PC-3 (cell line): ENCODE results near the gene NTRK1. TPM values are rescaled to one million over a fixed set of nuclear protein-coding genes. Genes with fewer than 3 reads are reported as not detected.

Source experiments
- ATAC-seq: fragments of 200-7000 bp; cut with Tn5 transposase; 2 replicates; pipeline ENCODE4 v1.9.1; 2020; ENCODE audit warnings: mild to moderate bottlenecking, moderate library complexity
- BruUV-seq: library from RNA; stranded (reverse); fragments of 400-500 nt; replicated peaks from 2 replicates; lab custom pipeline; 2021; lab: Mats Ljungman, UMichigan
- CTCF ChIA-PET: fragments of 300-600 bp; sonication (Branson Sonifier 250); formaldehyde crosslinking; loops from one replicate; lab custom pipeline; 2022; ENCODE audit warnings: antibody characterized with exemption; lab: Charles Lee
- POLR2A ChIA-PET: fragments of 300-600 bp; sonication (Branson Sonifier 250); formaldehyde crosslinking; loops from one replicate; lab custom pipeline; 2022; ENCODE audit warnings: antibody characterized with exemption; ENCODE audit not compliant: unreplicated experiment; lab: Charles Lee
- DNase-seq: peaks from one replicate; pipeline ENCODE4 v3.0.0-alpha.2; 2015
- H2AFZ ChIP-seq: fragments of 300-600 bp; sonication (generic); 2 replicates; pipeline ENCODE4 v1.6.0; 2016; ENCODE audit warnings: antibody characterized with exemption, low read length
- H3F3A ChIP-seq: fragments of 300-600 bp; sonication (generic); one replicate; pipeline ENCODE4 v1.6.0; 2017; ENCODE audit warnings: antibody characterized with exemption, low read length, control low read depth, mild to moderate bottlenecking; ENCODE audit not compliant: unreplicated experiment
- H3K27ac ChIP-seq: fragments of 300-600 bp; sonication (generic); 2 replicates; pipeline ENCODE4 v1.5.1; 2016; ENCODE audit warnings: mild to moderate bottlenecking, low read length
- H3K27me3 ChIP-seq: fragments of 300-600 bp; sonication (generic); 2 replicates; pipeline ENCODE4 v1.6.1; 2016; ENCODE audit warnings: low read length, mixed read lengths
- H3K36me3 ChIP-seq: fragments of 300-600 bp; sonication (generic); 2 replicates; pipeline ENCODE4 v1.6.1; 2016; ENCODE audit warnings: low read depth, mixed run types, low read length, mixed read lengths
- H3K4me1 ChIP-seq: fragments of 300-600 bp; sonication (generic); 2 replicates; pipeline ENCODE4 v1.5.1; 2016; ENCODE audit warnings: low read length; ENCODE audit not compliant: insufficient read depth
- H3K4me2 ChIP-seq: fragments of 300-600 bp; sonication (generic); 2 replicates; pipeline ENCODE4 v1.6.0; 2016; ENCODE audit warnings: low read length
- H3K4me3 ChIP-seq: fragments of 300-600 bp; sonication (generic); 2 replicates; pipeline ENCODE4 v1.5.1; 2016; ENCODE audit warnings: mild to moderate bottlenecking, low read length, mixed read lengths
- H3K79me2 ChIP-seq: fragments of 300-600 bp; sonication (generic); 2 replicates; pipeline ENCODE4 v1.6.1; 2017; ENCODE audit warnings: low read length, mixed read lengths
- H3K9ac ChIP-seq: fragments of 300-600 bp; sonication (generic); 2 replicates; pipeline ENCODE4 v1.6.0; 2016; ENCODE audit warnings: mild to moderate bottlenecking, low read length
- H3K9me2 ChIP-seq: fragments of 300-600 bp; sonication (generic); replicated peaks from 2 replicates; pipeline ENCODE4 v1.6.1; 2016; ENCODE audit warnings: mixed run types, low read length, mixed read lengths
- H3K9me3 ChIP-seq: fragments of 300-600 bp; sonication (generic); 2 replicates; pipeline ENCODE4 v1.6.1; 2016; ENCODE audit warnings: low read length, mixed read lengths
- H4K20me1 ChIP-seq: fragments of 300-600 bp; sonication (generic); 2 replicates; pipeline ENCODE4 v1.6.1; 2016; ENCODE audit warnings: low read length, mixed read lengths
- EZH2 ChIP-seq: fragments of 300-600 bp; sonication (generic); IDR thresholded peaks from one replicate; pipeline ENCODE4 v1.6.1; 2017; ENCODE audit warnings: antibody characterized with exemption, mild to moderate bottlenecking, low read length; ENCODE audit not compliant: unreplicated experiment
- EZH2phosphoT487 ChIP-seq: fragments of 300-600 bp; sonication (generic); IDR thresholded peaks from 2 replicates; pipeline ENCODE4 v1.6.1; 2018; ENCODE audit warnings: mild to moderate bottlenecking, antibody characterized with exemption, low read length, borderline replicate concordance
- intact Hi-C: fragments of 100-400 bp; cut with micrococcal nuclease; formaldehyde crosslinking; loops from 2 replicates; pipeline ENCODE4 v1.9.0; 2023
- total RNA-seq: library from RNA; depleted of rRNA; stranded (reverse); fragments of >200 nt; gene quantifications from 2 replicates; pipeline ENCODE4 v1.2.3, GENCODE V29; 2014
- TF ChIP-seq, protein P1 (sequence below): fragments of 300-600 bp; sonication (generic); conservative IDR thresholded peaks from 2 replicates; pipeline ENCODE4 v1.5.1; 2017; ENCODE audit warnings: antibody characterized with exemption, low read depth, mild to moderate bottlenecking, low read length

NTRK1 gene
- total RNA-seq, 1 experiment from 2014 or later, result 0.15 TPM

DNA sequence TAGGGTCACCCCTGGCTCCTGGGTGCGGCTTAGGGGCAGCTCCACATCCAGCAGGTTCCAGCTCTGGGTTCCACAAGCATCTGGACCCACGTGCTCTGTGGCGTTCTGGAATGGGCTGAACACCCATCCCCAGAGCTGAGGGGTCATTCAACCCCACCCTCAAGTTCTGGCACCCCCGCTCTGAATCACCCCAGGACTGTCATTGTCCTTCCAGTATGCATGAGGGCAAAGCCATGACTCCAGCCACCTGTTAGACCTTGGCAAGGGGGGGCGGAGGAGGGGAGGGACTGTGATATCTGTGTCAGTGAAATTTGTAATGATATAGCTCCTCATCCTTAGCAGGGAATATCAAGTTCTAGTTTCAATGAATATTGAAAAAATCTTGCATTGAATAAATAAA, 14.0 kb upstream of the NTRK1 start:
- ATAC-seq (no peak), DNase-seq (no peak)
- Histone ChIP-seq H3K36me3 (no peaks in the 10 kb centered on the region), H3K9ac (no peak overlapping the region), H3K27ac (no peak overlapping the region), H3F3A (no peaks in the 10 kb centered on the region), H3K9me3 (no peaks in the 10 kb centered on the region), H4K20me1 (no peaks in the 10 kb centered on the region), H3K4me2 (no peak overlapping the region), H2AFZ (no peak overlapping the region), H3K4me1 (no peaks in the 10 kb centered on the region), H3K9me2 (no peaks in the 10 kb centered on the region), H3K79me2 (no peaks in the 10 kb centered on the region), H3K27me3 (no peaks in the 10 kb centered on the region), H3K4me3 (no peak overlapping the region)
- intact Hi-C loops, result no loop called here
- ChIA-PET POLR2A (no interaction called here), CTCF (no interaction called here)
- TF ChIP-seq EZH2 (no peak), EZH2phosphoT487 (no peak)
- TF ChIP-seq, protein P1, sequence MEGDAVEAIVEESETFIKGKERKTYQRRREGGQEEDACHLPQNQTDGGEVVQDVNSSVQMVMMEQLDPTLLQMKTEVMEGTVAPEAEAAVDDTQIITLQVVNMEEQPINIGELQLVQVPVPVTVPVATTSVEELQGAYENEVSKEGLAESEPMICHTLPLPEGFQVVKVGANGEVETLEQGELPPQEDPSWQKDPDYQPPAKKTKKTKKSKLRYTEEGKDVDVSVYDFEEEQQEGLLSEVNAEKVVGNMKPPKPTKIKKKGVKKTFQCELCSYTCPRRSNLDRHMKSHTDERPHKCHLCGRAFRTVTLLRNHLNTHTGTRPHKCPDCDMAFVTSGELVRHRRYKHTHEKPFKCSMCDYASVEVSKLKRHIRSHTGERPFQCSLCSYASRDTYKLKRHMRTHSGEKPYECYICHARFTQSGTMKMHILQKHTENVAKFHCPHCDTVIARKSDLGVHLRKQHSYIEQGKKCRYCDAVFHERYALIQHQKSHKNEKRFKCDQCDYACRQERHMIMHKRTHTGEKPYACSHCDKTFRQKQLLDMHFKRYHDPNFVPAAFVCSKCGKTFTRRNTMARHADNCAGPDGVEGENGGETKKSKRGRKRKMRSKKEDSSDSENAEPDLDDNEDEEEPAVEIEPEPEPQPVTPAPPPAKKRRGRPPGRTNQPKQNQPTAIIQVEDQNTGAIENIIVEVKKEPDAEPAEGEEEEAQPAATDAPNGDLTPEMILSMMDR, result no peak
- no TSS peak for BruUV-seq

DNA sequence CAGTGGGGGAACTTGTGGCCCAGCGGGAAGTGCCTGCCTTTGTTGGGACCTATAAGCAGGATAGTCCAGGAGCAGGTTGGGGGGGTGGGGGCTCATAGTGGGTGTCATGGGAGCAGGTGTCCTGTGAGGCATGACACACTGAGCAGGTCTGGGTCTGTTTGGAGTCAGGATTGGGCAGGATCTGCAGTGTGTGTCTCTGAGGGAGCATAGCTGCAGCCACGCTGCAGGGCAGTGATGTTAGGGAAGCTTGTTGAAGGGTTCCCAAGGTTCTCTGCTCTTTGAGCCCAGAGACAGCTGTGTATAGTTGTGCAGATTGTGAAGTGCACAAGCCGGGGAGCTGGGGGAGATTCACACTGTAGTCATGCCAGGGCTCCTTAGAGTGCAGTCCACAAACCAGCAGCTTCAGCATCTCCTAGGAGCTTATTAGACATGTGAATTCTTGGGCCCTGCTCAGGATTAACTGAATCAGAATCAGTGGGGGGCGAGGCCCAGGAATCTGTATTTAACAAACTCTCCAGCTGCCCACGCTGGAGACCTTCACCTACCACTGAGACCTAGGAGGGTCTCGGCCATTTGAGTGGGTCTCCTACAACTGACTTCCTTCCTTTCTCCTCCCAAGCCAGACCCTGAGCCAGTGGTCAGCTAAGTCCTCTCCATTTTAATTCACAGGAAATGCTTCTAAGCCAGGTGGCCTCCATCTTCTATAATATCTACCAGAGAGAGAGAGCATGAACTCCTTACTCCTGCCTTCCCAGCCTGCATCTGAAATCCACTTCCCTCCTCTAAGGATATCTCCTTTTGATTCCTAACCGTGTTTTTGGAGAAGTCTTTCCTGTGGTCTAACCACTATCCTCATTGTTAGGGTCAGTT, 12.8 kb upstream of the NTRK1 start:
- Histone ChIP-seq H3K9me2 (no peaks in the 10 kb centered on the region), H3K27ac (no peak overlapping the region), H3K9me3 (no peaks in the 10 kb centered on the region), H3K79me2 (no peaks in the 10 kb centered on the region), H3K4me1 (0 out of 2 replicates have a peak, but pooled peaks cover 5% of the 10 kb centered on the region), H3K4me2 (no peak overlapping the region), H3K36me3 (no peaks in the 10 kb centered on the region), H3F3A (no peaks in the 10 kb centered on the region), H3K27me3 (no peaks in the 10 kb centered on the region), H3K9ac (no peak overlapping the region), H4K20me1 (no peaks in the 10 kb centered on the region), H3K4me3 (no peak overlapping the region), H2AFZ (no peak overlapping the region)
- TF ChIP-seq, protein P1, result no peak
- TF ChIP-seq EZH2phosphoT487, result no peak
- TF ChIP-seq EZH2, result no peak
- ATAC-seq (no peak), DNase-seq (no peak)
- POLR2A ChIA-PET, result no interaction called here
- BruUV-seq, result no TSS peak
- CTCF ChIA-PET, result interaction anchor here (0.7 kb wide), 1 partner anchor 38 kb away, joined by 3 read pairs; no protein-coding TSS in a partner anchor
- intact Hi-C loops, result no loop called here
